ENCODE data around the gene CARD10. TPM values are rescaled to one million over a fixed set of nuclear protein-coding genes. Genes with fewer than 3 reads are reported as not detected.
"Not testable (repeated sequence)": the region's sequence is repeated elsewhere in the genome, so short reads cannot be mapped to it uniquely, and the experiment has no call there.

The CARD10 gene
- total and polyA plus RNA-seq, 4 donors, result 6.8 to 16.3 (median 10.2) TPM

GRCh38 chr22:37529652-37530345 is 10.6 kb upstream of the CARD10 start:
- no peaks in the 10 kb centered on the region for H3K9me3 ChIP-seq (ENCODE audit: control insufficient read depth in 4 of 4, insufficient read depth in 3 of 4, low read length in 3 of 4)
- H3K36me3 ChIP-seq (ENCODE audit: control insufficient read depth in 4 of 4, insufficient read depth in 4 of 4, low read length in 4 of 4), result no peaks in the 10 kb centered on the region
- ATAC-seq (ENCODE audit: insufficient read depth, low FRiP score) (no peak), DNase-seq (no peak)
- H3K4me1 ChIP-seq (ENCODE audit: control insufficient read depth in 5 of 5, insufficient read depth in 5 of 5, low read length in 5 of 5), result peaks cover 0 to 3% (median 0%) of the 10 kb centered on the region in 5 donors
- TF ChIP-seq CTCF (IDR thresholded peaks at IDR 0.05; ENCODE audit: control extremely low read depth, extremely low read depth), result no peak
- no peak overlapping the region for H3K9ac ChIP-seq (ENCODE audit: insufficient read depth in 1 of 2, low read length in 2 of 2)
- 48 to 62% methylated on average over 2 of the region's 2 CpGs for WGBS, 2 donors
- no peak overlapping the region for H3K4me3 ChIP-seq
- H3K27me3 ChIP-seq (ENCODE audit: control insufficient read depth in 3 of 3, insufficient read depth in 3 of 3, low read length in 2 of 3), result no peaks in the 10 kb centered on the region
- no peak overlapping the region for H3K27ac ChIP-seq (ENCODE audit: low read depth in 1 of 2, low read length in 1 of 2)

- H3K36me3 ChIP-seq (ENCODE audit: control insufficient read depth in 4 of 4, insufficient read depth in 4 of 4, low read length in 4 of 4); DNase-seq; H3K9me3 ChIP-seq (ENCODE audit: control insufficient read depth in 4 of 4, insufficient read depth in 3 of 4, low read length in 3 of 4); ATAC-seq (ENCODE audit: insufficient read depth, low FRiP score); H3K4me3 ChIP-seq; H3K9ac ChIP-seq (ENCODE audit: insufficient read depth in 1 of 2, low read length in 2 of 2); H3K27me3 ChIP-seq (ENCODE audit: control insufficient read depth in 3 of 3, insufficient read depth in 3 of 3, low read length in 2 of 3); H3K4me1 ChIP-seq (ENCODE audit: control insufficient read depth in 5 of 5, insufficient read depth in 5 of 5, low read length in 5 of 5); H3K27ac ChIP-seq (ENCODE audit: low read depth in 1 of 2, low read length in 1 of 2): not testable (repeated sequence)
- WGBS, 2 donors, result 91 to 93% methylated on average over 9 of the region's 9 CpGs
Observed at GRCh38 chr22:37527952-37528351, 8.7 kb upstream of the CARD10 start.

GRCh38 chr22:37527081-37527752 is 8.0 kb upstream of the CARD10 start:
- DNase-seq; ATAC-seq (ENCODE audit: insufficient read depth, low FRiP score); H3K27ac ChIP-seq (ENCODE audit: low read depth in 1 of 2, low read length in 1 of 2); H3K27me3 ChIP-seq (ENCODE audit: control insufficient read depth in 3 of 3, insufficient read depth in 3 of 3, low read length in 2 of 3); H3K9ac ChIP-seq (ENCODE audit: insufficient read depth in 1 of 2, low read length in 2 of 2); H3K4me1 ChIP-seq (ENCODE audit: control insufficient read depth in 5 of 5, insufficient read depth in 5 of 5, low read length in 5 of 5); H3K36me3 ChIP-seq (ENCODE audit: control insufficient read depth in 4 of 4, insufficient read depth in 4 of 4, low read length in 4 of 4); H3K9me3 ChIP-seq (ENCODE audit: control insufficient read depth in 4 of 4, insufficient read depth in 3 of 4, low read length in 3 of 4); H3K4me3 ChIP-seq: not testable (repeated sequence)
- WGBS, 2 donors, result 94 to 96% methylated on average over 9 of the region's 9 CpGs

- DNase-seq (no peak), ATAC-seq (ENCODE audit: insufficient read depth, low FRiP score) (no peak)
- Histone ChIP-seq H3K36me3 (ENCODE audit: control insufficient read depth in 4 of 4, insufficient read depth in 4 of 4, low read length in 4 of 4) (no peaks in the 10 kb centered on the region), H3K9me3 (ENCODE audit: control insufficient read depth in 4 of 4, insufficient read depth in 3 of 4, low read length in 3 of 4) (no peaks in the 10 kb centered on the region), H3K27me3 (ENCODE audit: control insufficient read depth in 3 of 3, insufficient read depth in 3 of 3, low read length in 2 of 3) (no peaks in the 10 kb centered on the region), H3K4me1 (ENCODE audit: control insufficient read depth in 5 of 5, insufficient read depth in 5 of 5, low read length in 5 of 5) (peaks cover 0 to 4% (median 0%) of the 10 kb centered on the region in 5 donors), H3K4me3 (no peak overlapping the region), H3K27ac (ENCODE audit: low read depth in 1 of 2, low read length in 1 of 2) (no peak overlapping the region), H3K9ac (ENCODE audit: insufficient read depth in 1 of 2, low read length in 2 of 2) (no peak overlapping the region)
- 89 to 91% methylated on average over 12 of the region's 12 CpGs for WGBS, 2 donors
- no peak for TF ChIP-seq CTCF (IDR thresholded peaks at IDR 0.05; ENCODE audit: control extremely low read depth, extremely low read depth)
Observed at GRCh38 chr22:37526376-37526775, 7.2 kb upstream of the CARD10 start.

Data from lung (tissue), 12 donors.